ENCODE results near the gene TGM5. TPM values are rescaled to one million over a fixed set of nuclear protein-coding genes. Genes with fewer than 3 reads are reported as not detected.

Gene TGM5
- total and polyA plus RNA-seq, 2 donors (not counting 1 experiment from before 2014, with no cell fraction given): 0.42 TPM; not detected in 1

DNA sequence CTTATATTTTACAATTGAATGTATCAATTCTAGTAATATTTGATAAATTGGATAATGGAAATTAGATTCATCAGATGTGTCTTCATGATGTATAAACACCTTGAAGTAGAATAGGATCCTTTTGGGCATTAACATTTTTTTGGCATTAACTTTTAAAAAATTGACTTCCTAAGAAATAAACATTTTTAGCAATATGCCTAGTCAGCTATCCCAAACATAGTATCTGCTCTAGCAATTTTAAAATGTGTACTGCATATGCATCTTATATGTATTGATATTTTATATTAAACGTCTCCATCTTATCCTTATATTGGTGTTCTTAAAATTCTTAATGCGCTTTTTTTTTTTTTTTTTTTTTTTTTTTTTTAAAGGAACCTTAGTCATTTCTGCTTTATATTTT lies 73.0 kb downstream of the TGM5 start:
- DNase-seq (no peak), ATAC-seq (ENCODE audit: low read depth) (no peak)
- H3K9ac ChIP-seq (ENCODE audit: low read length): no peak overlapping the region
- H3K27me3 Mint-ChIP-seq: no peaks in the 10 kb centered on the region
- peaks cover 7% of the 10 kb centered on the region for H3K9me3 Mint-ChIP-seq (ENCODE audit: insufficient read depth)
- H4K20me1 ChIP-seq (ENCODE audit: control insufficient read depth, insufficient read depth, low read length, poor library complexity, severe bottlenecking): peaks cover 35% of the 10 kb centered on the region
- no peak overlapping the region for H3K27ac Mint-ChIP-seq
- intact Hi-C loops (cut with micrococcal nuclease): no loop called here
- no peak overlapping the region for H3K4me2 ChIP-seq (replicated peaks; ENCODE audit: low read depth, low read length, poor library complexity, severe bottlenecking)
- no peak overlapping the region for H2AFZ ChIP-seq (ENCODE audit: insufficient read depth, low read depth, low read length, poor library complexity, severe bottlenecking)
- H3K9me3 ChIP-seq (ENCODE audit: control extremely low read depth in 1 of 3, control insufficient read depth in 2 of 3, insufficient read depth in 1 of 3, low read length in 2 of 3): peaks cover 0 to 5% (median 3%) of the 10 kb centered on the region in 3 donors
- H3K4me3 Mint-ChIP-seq: no peak overlapping the region
- H3K4me1 Mint-ChIP-seq: peaks cover 24% of the 10 kb centered on the region
- H3K27me3 ChIP-seq (replicated peaks in 1 of 4; ENCODE audit: control extremely low read depth in 1 of 4, control insufficient read depth in 3 of 4, insufficient read depth in 4 of 4, low read length in 3 of 4): no peaks in the 10 kb centered on the region
- H3K79me2 ChIP-seq (ENCODE audit: control insufficient read depth, insufficient read depth, low read length): peaks cover 31% of the 10 kb centered on the region
- peaks cover 13 to 78% of the 10 kb centered on the region in 2 experiments for H3K36me3 ChIP-seq (replicated peaks in 1 of 2; ENCODE audit: control extremely low read depth in 1 of 2, control insufficient read depth in 1 of 2, extremely low read depth in 1 of 2, insufficient read depth in 2 of 2, low read length in 1 of 2)
- H3K4me3 ChIP-seq (ENCODE audit: control extremely low read depth in 1 of 5, extremely low read depth in 1 of 5, insufficient read depth in 1 of 5, low read depth in 2 of 5, low read length in 4 of 5): no peak overlapping the region
- CTCF ChIA-PET: interaction anchor here (0.7 to 4.1 kb wide), 2 partner anchors 11 to 32 kb away, joined by 3 to 19 read pairs; no protein-coding TSS in a partner anchor
- TF ChIP-seq EZH2 (IDR thresholded peaks at IDR 0.05; ENCODE audit: borderline replicate concordance, insufficient read depth, low read depth, low read length, poor library complexity, severe bottlenecking) (no peak), CTCF (IDR thresholded peaks at IDR 0.05) (no peak)
- no peak overlapping the region for H3K27ac ChIP-seq (ENCODE audit: low read length in 2 of 2)
- H3K4me1 ChIP-seq (ENCODE audit: control insufficient read depth in 2 of 2, insufficient read depth in 2 of 2, low read length in 2 of 2): peaks cover 0 to 4% of the 10 kb centered on the region in 2 donors
- POLR2A ChIA-PET: no interaction called here
- WGBS (ENCODE audit: insufficient coverage): no CpG with 5 or more reads among the region's 2 CpGs

DNA sequence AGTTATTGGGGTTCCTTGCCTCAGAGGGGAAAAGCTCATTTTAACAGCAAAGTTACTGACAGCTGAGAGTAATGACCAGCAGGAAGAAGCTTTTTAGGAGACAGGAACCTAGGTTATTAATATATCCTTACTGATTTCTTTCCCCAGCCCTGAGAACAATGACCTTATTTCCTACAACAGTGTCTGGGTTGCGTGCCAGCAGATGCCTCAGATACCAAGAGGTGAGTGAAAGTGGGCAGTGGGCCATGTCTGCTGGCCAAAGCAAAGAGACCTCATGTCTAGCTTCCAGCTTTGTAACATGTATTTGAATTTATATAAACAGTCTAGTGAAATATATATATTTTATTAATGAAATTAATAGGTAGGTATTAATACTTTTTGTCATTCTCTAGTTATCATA lies 76.5 kb downstream of the TGM5 start:
- Mint-ChIP-seq H3K4me3 (no peak overlapping the region), H3K27ac (no peak overlapping the region), H3K9me3 (ENCODE audit: insufficient read depth) (no peaks in the 10 kb centered on the region), H3K27me3 (no peaks in the 10 kb centered on the region), H3K4me1 (peaks cover 36% of the 10 kb centered on the region)
- H3K9ac ChIP-seq (ENCODE audit: low read length): no peak overlapping the region
- peaks cover 21 to 26% of the 10 kb centered on the region in 2 donors for H3K4me1 ChIP-seq (ENCODE audit: control insufficient read depth in 2 of 2, insufficient read depth in 2 of 2, low read length in 2 of 2)
- H4K20me1 ChIP-seq (ENCODE audit: control insufficient read depth, insufficient read depth, low read length, poor library complexity, severe bottlenecking): peaks cover 52% of the 10 kb centered on the region
- ATAC-seq (ENCODE audit: low read depth) (no peak), DNase-seq (no peak)
- ChIA-PET POLR2A (no interaction called here), CTCF (interaction anchor here (0.9 to 2.1 kb wide), 3 partner anchors 12 to 96 kb away, joined by 3 to 11 read pairs (median 4); no protein-coding TSS in a partner anchor)
- no peak overlapping the region for H3K4me2 ChIP-seq (replicated peaks; ENCODE audit: low read depth, low read length, poor library complexity, severe bottlenecking)
- H3K4me3 ChIP-seq (ENCODE audit: control extremely low read depth in 1 of 5, extremely low read depth in 1 of 5, insufficient read depth in 1 of 5, low read depth in 2 of 5, low read length in 4 of 5): no peak overlapping the region
- no peaks in the 10 kb centered on the region for H3K9me3 ChIP-seq (ENCODE audit: control extremely low read depth in 1 of 3, control insufficient read depth in 2 of 3, insufficient read depth in 1 of 3, low read length in 2 of 3)
- peaks cover 12 to 68% of the 10 kb centered on the region in 2 experiments for H3K36me3 ChIP-seq (replicated peaks in 1 of 2; ENCODE audit: control extremely low read depth in 1 of 2, control insufficient read depth in 1 of 2, extremely low read depth in 1 of 2, insufficient read depth in 2 of 2, low read length in 1 of 2)
- peaks cover 56% of the 10 kb centered on the region for H3K79me2 ChIP-seq (ENCODE audit: control insufficient read depth, insufficient read depth, low read length)
- intact Hi-C loops (cut with micrococcal nuclease): no loop called here
- H3K27me3 ChIP-seq (replicated peaks in 1 of 4; ENCODE audit: control extremely low read depth in 1 of 4, control insufficient read depth in 3 of 4, insufficient read depth in 4 of 4, low read length in 3 of 4): no peaks in the 10 kb centered on the region
- no peak overlapping the region for H3K27ac ChIP-seq (ENCODE audit: low read length in 2 of 2)
- no peak overlapping the region for H2AFZ ChIP-seq (ENCODE audit: insufficient read depth, low read depth, low read length, poor library complexity, severe bottlenecking)
- TF ChIP-seq CTCF (IDR thresholded peaks at IDR 0.05) (no peak), EZH2 (IDR thresholded peaks at IDR 0.05; ENCODE audit: borderline replicate concordance, insufficient read depth, low read depth, low read length, poor library complexity, severe bottlenecking) (no peak)
- no CpG with 5 or more reads among the region's 1 CpG for WGBS (ENCODE audit: insufficient coverage)
